Vagina (tissue), 2 donors: ENCODE results near the gene NEK4. TPM values are rescaled to one million over a fixed set of nuclear protein-coding genes. Genes with fewer than 3 reads are reported as not detected.
A peak's percentile ranks its signal among the peaks of the same experiment; 100 is the strongest.

ENCODE experiments used
- DNase-seq, 2 donors: peaks; one replicate each; pipeline ENCODE4 v3.0.0-alpha.2; 2017; ENCODE audit errors: extremely low spot score in 2 of 2
- H3K27ac ChIP-seq: fragments of 200-600 bp; sonication (generic); one replicate; pipeline ENCODE4 v1.5.1; 2019
- H3K27me3 ChIP-seq: fragments of 200-600 bp; sonication (generic); one replicate; pipeline ENCODE4 v1.5.1; 2019
- H3K36me3 ChIP-seq, 2 donors: fragments of 200-600 bp; sonication (generic); one replicate each; pipeline ENCODE4 v1.5.1; 2017 to 2019
- H3K4me1 ChIP-seq: fragments of 200-600 bp; sonication (generic); one replicate; pipeline ENCODE4 v1.5.1; 2019
- H3K4me3 ChIP-seq, 2 donors: fragments of 200-600 bp; sonication (generic); 1 replicate in 1 of 2; 2 replicates in 1 of 2; pipeline ENCODE4 v1.5.1; 2016 to 2019
- H3K9me3 ChIP-seq: fragments of 200-600 bp; sonication (generic); one replicate; pipeline ENCODE4 v1.5.1; 2019
- CTCF ChIP-seq, 3 experiments: fragments of 450-650 bp in 2 of 3; fragments of 200-600 bp in 1 of 3; sonication (generic) in 1 of 3; IDR thresholded peaks; one replicate each; pipeline ENCODE4 v1.5.1; 2017 to 2019; ENCODE audit warnings: antibody characterized with exemption in 3 of 3, mild to moderate bottlenecking in 2 of 3, moderate library complexity in 2 of 3
- POLR2A ChIP-seq, 2 donors: fragments of 450-650 bp; IDR thresholded peaks; one replicate each; pipeline ENCODE4 v1.6.1; 2017; ENCODE audit warnings: antibody characterized with exemption in 2 of 2, mild to moderate bottlenecking in 2 of 2, moderate library complexity in 2 of 2
- POLR2AphosphoS5 ChIP-seq, 2 donors: sonication (generic); formaldehyde crosslinking; IDR thresholded peaks; one replicate each; pipeline ENCODE4 v1.9.0; 2017; ENCODE audit warnings: antibody characterized with exemption in 2 of 2, mild to moderate bottlenecking in 2 of 2, low read depth in 1 of 2; ENCODE audit not compliant: insufficient read depth in 1 of 2
- intact Hi-C: fragments of 100-400 bp; cut with DNase I; formaldehyde crosslinking; loops from one replicate; pipeline ENCODE4 v1.15.1; 2023
- total RNA-seq: library from RNA; depleted of rRNA; stranded (reverse); fragments of >200 nt; gene quantifications from one replicate; pipeline ENCODE4 v1.2.3, GENCODE V29; 2016

Gene NEK4
- total RNA-seq, 1 donor from 2014 or later: 53.0 TPM

GRCh38 chr3:52774066-52774713 is 3.5 kb upstream of the NEK4 start:
- no peaks in the 10 kb centered on the region for H3K27me3 ChIP-seq
- TF ChIP-seq POLR2AphosphoS5 (IDR thresholded peaks at IDR 0.05; ENCODE audit: insufficient read depth in 1 of 2, low read depth in 1 of 2): no peak
- no peak for TF ChIP-seq CTCF (IDR thresholded peaks at IDR 0.05)
- no peak for TF ChIP-seq POLR2A (IDR thresholded peaks at IDR 0.05)
- intact Hi-C loops: no loop called here
- H3K9me3 ChIP-seq: no peaks in the 10 kb centered on the region
- H3K36me3 ChIP-seq: no peaks in the 10 kb centered on the region
- H3K4me3 ChIP-seq: no peak overlapping the region
- H3K27ac ChIP-seq: no peak overlapping the region
- H3K4me1 ChIP-seq: peaks cover 11% of the 10 kb centered on the region
- DNase-seq: peak in 1 of 2 donors; percentile 72

GRCh38 chr3:52773361-52774065 is 2.8 kb upstream of the NEK4 start:
- no peak overlapping the region for H3K27ac ChIP-seq
- peak in 1 of 2 donors; percentile 77 for DNase-seq
- intact Hi-C loops: no loop called here
- peaks cover 12% of the 10 kb centered on the region for H3K4me1 ChIP-seq
- TF ChIP-seq CTCF (IDR thresholded peaks at IDR 0.05): no peak
- H3K9me3 ChIP-seq: no peaks in the 10 kb centered on the region
- H3K36me3 ChIP-seq: no peaks in the 10 kb centered on the region
- no peaks in the 10 kb centered on the region for H3K27me3 ChIP-seq
- no peak overlapping the region for H3K4me3 ChIP-seq

- no peak overlapping the region for H3K27ac ChIP-seq
- TF ChIP-seq POLR2AphosphoS5 (IDR thresholded peaks at IDR 0.05; ENCODE audit: insufficient read depth in 1 of 2, low read depth in 1 of 2) (no peak), CTCF (IDR thresholded peaks at IDR 0.05) (no peak), POLR2A (IDR thresholded peaks at IDR 0.05) (no peak)
- H3K36me3 ChIP-seq: no peaks in the 10 kb centered on the region
- no peak for DNase-seq
- H3K27me3 ChIP-seq: no peaks in the 10 kb centered on the region
- peaks cover 12% of the 10 kb centered on the region for H3K4me1 ChIP-seq
- H3K9me3 ChIP-seq: no peaks in the 10 kb centered on the region
- intact Hi-C loops: no loop called here
- H3K4me3 ChIP-seq: peak overlapping the region in 1 of 2 donors; percentile 70
Measured at GRCh38 chr3:52771702-52772101, 962 bp upstream of the NEK4 start.

GRCh38 chr3:52771334-52771681 is 568 bp upstream of the NEK4 start:
- Histone ChIP-seq H3K27ac (peak overlapping the region; percentile 75), H3K4me3 (peak overlapping the region; percentile 70 to 98), H3K4me1 (peaks cover 12% of the 10 kb centered on the region), H3K27me3 (no peaks in the 10 kb centered on the region), H3K36me3 (peaks cover 0 to under 1% of the 10 kb centered on the region in 2 donors), H3K9me3 (no peaks in the 10 kb centered on the region)
- TF ChIP-seq CTCF (IDR thresholded peaks at IDR 0.05): no peak
- TF ChIP-seq POLR2AphosphoS5 (IDR thresholded peaks at IDR 0.05; ENCODE audit: insufficient read depth in 1 of 2, low read depth in 1 of 2): no peak
- TF ChIP-seq POLR2A (IDR thresholded peaks at IDR 0.05): no peak
- no peak for DNase-seq
- intact Hi-C loops: no loop called here

- Histone ChIP-seq H3K36me3 (peaks cover 0 to 14% of the 10 kb centered on the region in 2 donors), H3K27me3 (no peaks in the 10 kb centered on the region), H3K4me1 (peaks cover 12% of the 10 kb centered on the region), H3K9me3 (no peaks in the 10 kb centered on the region), H3K27ac (peak overlapping the region; percentile 75), H3K4me3 (peak overlapping the region; percentile 70 to 98)
- no peak for DNase-seq
- no peak for TF ChIP-seq POLR2AphosphoS5 (IDR thresholded peaks at IDR 0.05; ENCODE audit: insufficient read depth in 1 of 2, low read depth in 1 of 2)
- TF ChIP-seq POLR2A (IDR thresholded peaks at IDR 0.05): no peak
- intact Hi-C loops: no loop called here
Measured at GRCh38 chr3:52769786-52770455, 819 bp downstream of the NEK4 start.
